SH-SY5Y (cell line): ENCODE measurements around the gene MGAT1.

Experiments used
- GATA2 ChIP-seq: IDR thresholded peaks from 2 replicates; pipeline ENCODE4 v1.6.1; 2011; ENCODE audit warnings: mild to moderate bottlenecking, low read depth, low read length
- GATA3 ChIP-seq: IDR thresholded peaks from 2 replicates; pipeline ENCODE4 v1.6.1; 2011; ENCODE audit warnings: low read depth, mild to moderate bottlenecking, low read length, moderate library complexity

DNA sequence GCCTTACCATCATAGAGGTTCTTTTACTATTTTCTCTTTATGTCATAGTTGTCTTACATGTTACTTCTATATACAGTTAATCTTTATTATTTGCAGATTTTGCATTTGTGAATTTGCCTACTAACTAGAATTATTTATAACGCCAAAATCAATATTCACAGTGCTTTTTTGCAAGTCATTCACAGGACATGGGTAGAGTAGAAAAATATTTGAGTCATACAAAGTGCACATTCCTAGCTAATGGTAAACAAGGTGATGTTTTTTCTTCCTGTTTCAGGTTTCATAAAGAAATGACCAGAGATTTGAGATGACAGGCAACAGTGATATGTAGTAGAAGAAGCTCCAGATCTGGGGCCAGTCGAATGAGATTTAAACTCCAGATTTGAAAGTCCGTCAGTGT lies 32.8 kb downstream of the MGAT1 start:
- no peak for TF ChIP-seq GATA2
- no peak for TF ChIP-seq GATA3
